HCT116 (cell line): ENCODE results near the gene SLCO4A1. TPM values are rescaled to one million over a fixed set of nuclear protein-coding genes. Genes with fewer than 3 reads are reported as not detected.

Experiments used
- ATAC-seq: fragments of 200-7000 bp; cut with Tn5 transposase; 2 replicates; pipeline ENCODE4 v1.9.1; 2020; ENCODE audit warnings: mild to moderate bottlenecking, moderate library complexity
- BruUV-seq: library from RNA; stranded (reverse); fragments of 400-500 nt; replicated peaks from 2 replicates; lab custom pipeline; 2021; lab: Mats Ljungman, UMichigan
- CTCF ChIA-PET: fragments of 300-600 bp; sonication (Branson Sonifier 250); formaldehyde crosslinking; loops from one replicate; lab custom pipeline; 2021; ENCODE audit warnings: antibody characterized with exemption; lab: Charles Lee
- POLR2A ChIA-PET: fragments of 300-600, 350-600 bp; sonication (Branson Sonifier 250); formaldehyde crosslinking; loops from one replicate; lab custom pipeline; 2021; ENCODE audit warnings: antibody characterized with exemption; lab: Charles Lee
- RAD21 ChIA-PET, 2 experiments: fragments of 300-600 bp; sonication (Branson Sonifier 250); formaldehyde crosslinking; loops; one replicate each; lab custom pipeline; 2023; ENCODE audit warnings: low total read pairs in 2 of 2; ENCODE audit not compliant: uncharacterized antibody in 2 of 2, unreplicated experiment in 2 of 2, low non-redundant PET in 1 of 2; lab: Charles Lee
- DNase-seq: peaks from one replicate; pipeline ENCODE4 v3.0.0-alpha.2; 2010; ENCODE audit warnings: low read depth, low spot score
- H2AFZ ChIP-seq: fragments of 200-600 bp; shearing (Covaris generic), sonication (generic); 2 replicates; pipeline ENCODE4 v1.6.1; 2017; ENCODE audit warnings: low read depth, mixed run types, mixed read lengths, antibody characterized with exemption, low read length; ENCODE audit not compliant: poor library complexity, severe bottlenecking
- H3K27ac ChIP-seq: 2 replicates; pipeline ENCODE4 v1.5.1; 2012; ENCODE audit warnings: low read depth, low read length
- H3K27me3 ChIP-seq: fragments of 200-600 bp; sonication (generic); 2 replicates; pipeline ENCODE4 v1.6.1; 2016; ENCODE audit warnings: mixed run types, low read length, mixed read lengths; ENCODE audit not compliant: insufficient read depth
- H3K36me3 ChIP-seq, 2 experiments: fragments of 200-500 bp in 1 of 2; fragments of 200-600 bp in 1 of 2; sonication (Bioruptor generic) in 1 of 2; sonication (generic) in 1 of 2; 2 replicates each; pipeline versions ENCODE4 v1.5.1 to v1.6.1; 2014 to 2016; ENCODE audit warnings: low read length in 2 of 2, inconsistent platforms in 1 of 2, mixed read lengths in 1 of 2, mixed run types in 1 of 2; ENCODE audit not compliant: insufficient read depth in 2 of 2, control insufficient read depth in 1 of 2
- H3K4me1 ChIP-seq, 2 experiments: fragments of 200-600 bp in 1 of 2; sonication (generic) in 1 of 2; 2 replicates each; pipeline versions ENCODE4 v1.5.1 to v1.6.1; 2012 to 2017; ENCODE audit warnings: low read length in 2 of 2, inconsistent platforms in 1 of 2, mild to moderate bottlenecking in 1 of 2, mixed read lengths in 1 of 2, mixed run types in 1 of 2, moderate library complexity in 1 of 2; ENCODE audit not compliant: insufficient read depth in 2 of 2, control insufficient read depth in 1 of 2
- H3K4me2 ChIP-seq: fragments of 200-600 bp; sonication (generic); 2 replicates; pipeline ENCODE4 v1.6.1; 2017; ENCODE audit warnings: mixed run types, low read length, mixed read lengths
- H3K4me3 ChIP-seq, 2 experiments: fragments of 200-600 bp in 1 of 2; sonication (generic) in 1 of 2; replicated peaks in 1 of 2; 2 replicates each; pipeline ENCODE4 v1.5.1; 2011 to 2016; ENCODE audit warnings: low read length in 2 of 2, control low read depth in 1 of 2, low read depth in 1 of 2, mild to moderate bottlenecking in 1 of 2, mixed read lengths in 1 of 2, mixed run types in 1 of 2
- H3K79me2 ChIP-seq: fragments of 200-600 bp; sonication (generic); 2 replicates; pipeline ENCODE4 v1.6.1; 2017; ENCODE audit warnings: mild to moderate bottlenecking, mixed run types, low read length, moderate library complexity, mixed read lengths; ENCODE audit not compliant: insufficient read depth
- H3K9ac ChIP-seq: fragments of 200-600 bp; sonication (generic); 2 replicates; pipeline ENCODE4 v1.6.1; 2016; ENCODE audit warnings: low read length, mixed read lengths
- H3K9me2 ChIP-seq: fragments of 200-600 bp; sonication (generic), shearing (Covaris generic); 2 replicates; pipeline ENCODE4 v1.6.1; 2017; ENCODE audit warnings: mixed run types, mild to moderate bottlenecking, moderate library complexity; ENCODE audit not compliant: insufficient read depth
- H3K9me3 ChIP-seq, 2 experiments: fragments of 200-500 bp in 1 of 2; fragments of 200-600 bp in 1 of 2; sonication (Bioruptor generic) in 1 of 2; sonication (generic) in 1 of 2; 2 replicates each; pipeline ENCODE4 v1.6.1; 2014 to 2017; ENCODE audit warnings: low read length in 2 of 2, mixed read lengths in 2 of 2, inconsistent platforms in 1 of 2, low read depth in 1 of 2, mild to moderate bottlenecking in 1 of 2, mixed run types in 1 of 2, moderate library complexity in 1 of 2; ENCODE audit not compliant: control insufficient read depth in 1 of 2, insufficient read depth in 1 of 2
- H4K20me1 ChIP-seq: fragments of 200-600 bp; sonication (generic), shearing (Covaris generic); 2 replicates; pipeline ENCODE4 v1.6.1; 2017; ENCODE audit warnings: mixed run types, mild to moderate bottlenecking, moderate library complexity; ENCODE audit not compliant: insufficient read depth
- EGR1 ChIP-seq: IDR thresholded peaks from 2 replicates; pipeline ENCODE4 v1.6.1; 2012; ENCODE audit warnings: low read depth
- ELF1 ChIP-seq: IDR thresholded peaks from 2 replicates; pipeline ENCODE4 v1.6.1; 2012; ENCODE audit warnings: low read depth, borderline replicate concordance
- EZH2 ChIP-seq: fragments of 200-600 bp; sonication (generic); IDR thresholded peaks from 2 replicates; pipeline ENCODE4 v1.6.1; 2017; ENCODE audit warnings: antibody characterized with exemption, mixed run types
- EZH2phosphoT487 ChIP-seq: fragments of 200-600 bp; IDR thresholded peaks from 2 replicates; pipeline ENCODE4 v1.6.1; 2018; ENCODE audit warnings: antibody characterized with exemption, borderline replicate concordance
- FOSL1 ChIP-seq: IDR thresholded peaks from 2 replicates; pipeline ENCODE4 v1.6.1; 2012; ENCODE audit warnings: low read depth
- POLR2A ChIP-seq: IDR thresholded peaks from 2 replicates; pipeline ENCODE4 v1.7.0; 2011; ENCODE audit warnings: borderline replicate concordance; ENCODE audit not compliant: insufficient read depth, insufficient read length; ENCODE audit errors: extremely low read depth
- POLR2AphosphoS5 ChIP-seq: IDR thresholded peaks from 2 replicates; pipeline ENCODE4 v1.6.1; 2011; ENCODE audit warnings: mild to moderate bottlenecking, low read depth, low read length, moderate library complexity
- RAD21 ChIP-seq: IDR thresholded peaks from 2 replicates; pipeline ENCODE4 v1.6.1; 2012; ENCODE audit warnings: low read depth, mild to moderate bottlenecking
- SIN3A ChIP-seq: IDR thresholded peaks from 2 replicates; pipeline ENCODE4 v1.6.1; 2012; ENCODE audit warnings: low read depth
- ZFX ChIP-seq: fragments of 450-650 bp; IDR thresholded peaks from 2 replicates; pipeline ENCODE4 v1.6.1; 2017
- ZNF274 ChIP-seq: fragments of 200-500 bp; sonication (Bioruptor generic); IDR thresholded peaks from 2 replicates; pipeline ENCODE4 v1.6.1; 2014; ENCODE audit warnings: mild to moderate bottlenecking, low read depth, low read length, inconsistent platforms
- intact Hi-C: fragments of 100-400 bp; cut with micrococcal nuclease; formaldehyde crosslinking; loops from 2 replicates; pipeline ENCODE4 v1.10.0; 2022
- total RNA-seq: library from RNA; stranded (reverse); gene quantifications from one replicate; pipeline ENCODE4 v1.2.1, GENCODE V29; 2021; ENCODE audit not compliant: unreplicated experiment
- TF ChIP-seq, protein P1 (sequence below): IDR thresholded peaks from 2 replicates; pipeline ENCODE4 v1.6.1; 2011; ENCODE audit warnings: mild to moderate bottlenecking, low read length, moderate library complexity; ENCODE audit not compliant: insufficient replicate concordance; ENCODE audit errors: extremely low read depth
- TF ChIP-seq, protein P2 (sequence below): IDR thresholded peaks from 2 replicates; pipeline ENCODE4 v1.6.1; 2012
- TF ChIP-seq, protein P3 (sequence below): IDR thresholded peaks from 2 replicates; pipeline ENCODE4 v1.6.1; 2012; ENCODE audit warnings: low read depth
- TF ChIP-seq, protein P4 (sequence below): IDR thresholded peaks from 2 replicates; pipeline ENCODE4 v1.6.1; 2012

The SLCO4A1 gene
- total RNA-seq, 1 experiment from 2014 or later: 107 TPM

DNA sequence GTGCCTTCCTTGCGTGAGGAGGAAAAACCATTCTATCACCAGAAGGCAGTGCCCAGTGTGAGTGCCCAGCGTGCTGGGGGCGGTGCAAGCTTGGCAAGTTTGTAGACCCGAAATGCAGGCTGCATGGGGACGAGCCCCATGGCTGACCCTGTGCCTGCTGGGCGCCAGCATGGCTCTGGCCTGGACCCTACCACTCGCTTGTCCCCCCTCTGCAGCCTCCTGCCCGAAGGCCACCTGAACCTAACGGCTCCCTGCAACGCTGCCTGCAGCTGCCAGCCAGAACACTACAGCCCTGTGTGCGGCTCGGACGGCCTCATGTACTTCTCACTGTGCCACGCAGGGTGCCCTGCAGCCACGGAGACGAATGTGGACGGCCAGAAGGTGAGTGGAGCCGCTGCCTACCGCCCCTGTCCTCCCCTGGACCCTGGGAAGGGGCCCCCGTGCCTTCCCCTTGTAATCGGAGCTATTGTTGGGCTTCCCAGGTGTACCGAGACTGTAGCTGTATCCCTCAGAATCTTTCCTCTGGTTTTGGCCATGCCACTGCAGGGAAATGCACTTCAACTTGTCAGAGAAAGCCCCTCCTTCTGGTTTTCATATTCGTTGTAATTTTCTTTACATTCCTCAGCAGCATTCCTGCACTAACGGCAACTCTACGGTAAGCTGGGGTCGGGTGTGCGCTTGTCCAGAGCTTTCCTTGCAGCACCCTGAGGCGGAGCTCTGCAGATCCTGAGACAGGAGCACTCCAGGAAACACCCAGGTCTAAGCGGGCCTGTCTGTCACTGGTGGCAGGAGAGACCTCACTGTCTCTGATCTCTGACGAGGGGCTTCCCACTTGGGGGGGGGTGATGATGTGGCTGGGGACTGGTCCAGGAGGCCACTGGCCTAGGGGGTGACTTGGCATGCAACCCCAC is 25.5 kb downstream of the SLCO4A1 start:
- Histone ChIP-seq H3K27ac (peak overlapping the region; percentile 48; the same call in 1 of the 2 replicates), H3K4me2 (no peak overlapping the region), H3K27me3 (no peaks in the 10 kb centered on the region), H3K9me3 (no peaks in the 10 kb centered on the region), H2AFZ (no peak overlapping the region), H3K79me2 (no peaks in the 10 kb centered on the region; the same call in 1 of the 2 replicates), H3K4me1 (peaks cover 6 to 24% of the 10 kb centered on the region in 2 experiments; a peak in 2 of 4 replicates), H3K4me3 (no peak overlapping the region), H4K20me1 (no peaks in the 10 kb centered on the region), H3K36me3 (peaks cover 11 to 46% of the 10 kb centered on the region in 2 experiments; a peak in 3 of 4 replicates), H3K9ac (no peak overlapping the region), H3K9me2 (no peaks in the 10 kb centered on the region)
- ChIA-PET POLR2A (interaction anchor here (0.5 kb wide), 1 partner anchor 66 kb away, joined by 3 read pairs; no protein-coding TSS in a partner anchor), RAD21 (no interaction called here), CTCF (interaction anchor here (2.3 kb wide), 1 partner anchor 124 kb away, joined by 7 read pairs; no protein-coding TSS in a partner anchor)
- BruUV-seq: TSS peak; percentile 4
- ATAC-seq: no peak
- intact Hi-C loops: loop anchor here (1.0 to 2.0 kb wide), 3 partner anchors 73 to 141 kb away; no protein-coding TSS in a partner anchor
- no peak for TF ChIP-seq POLR2AphosphoS5
- TF ChIP-seq POLR2A: no peak
- TF ChIP-seq EZH2: no peak
- no peak for TF ChIP-seq ZFX
- TF ChIP-seq, protein P1, sequence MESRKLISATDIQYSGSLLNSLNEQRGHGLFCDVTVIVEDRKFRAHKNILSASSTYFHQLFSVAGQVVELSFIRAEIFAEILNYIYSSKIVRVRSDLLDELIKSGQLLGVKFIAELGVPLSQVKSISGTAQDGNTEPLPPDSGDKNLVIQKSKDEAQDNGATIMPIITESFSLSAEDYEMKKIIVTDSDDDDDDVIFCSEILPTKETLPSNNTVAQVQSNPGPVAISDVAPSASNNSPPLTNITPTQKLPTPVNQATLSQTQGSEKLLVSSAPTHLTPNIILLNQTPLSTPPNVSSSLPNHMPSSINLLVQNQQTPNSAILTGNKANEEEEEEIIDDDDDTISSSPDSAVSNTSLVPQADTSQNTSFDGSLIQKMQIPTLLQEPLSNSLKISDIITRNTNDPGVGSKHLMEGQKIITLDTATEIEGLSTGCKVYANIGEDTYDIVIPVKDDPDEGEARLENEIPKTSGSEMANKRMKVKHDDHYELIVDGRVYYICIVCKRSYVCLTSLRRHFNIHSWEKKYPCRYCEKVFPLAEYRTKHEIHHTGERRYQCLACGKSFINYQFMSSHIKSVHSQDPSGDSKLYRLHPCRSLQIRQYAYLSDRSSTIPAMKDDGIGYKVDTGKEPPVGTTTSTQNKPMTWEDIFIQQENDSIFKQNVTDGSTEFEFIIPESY: no peak
- TF ChIP-seq EZH2phosphoT487: no peak
- no peak for TF ChIP-seq ELF1
- TF ChIP-seq, protein P2, sequence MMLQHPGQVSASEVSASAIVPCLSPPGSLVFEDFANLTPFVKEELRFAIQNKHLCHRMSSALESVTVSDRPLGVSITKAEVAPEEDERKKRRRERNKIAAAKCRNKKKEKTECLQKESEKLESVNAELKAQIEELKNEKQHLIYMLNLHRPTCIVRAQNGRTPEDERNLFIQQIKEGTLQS: no peak
- TF ChIP-seq, protein P3, sequence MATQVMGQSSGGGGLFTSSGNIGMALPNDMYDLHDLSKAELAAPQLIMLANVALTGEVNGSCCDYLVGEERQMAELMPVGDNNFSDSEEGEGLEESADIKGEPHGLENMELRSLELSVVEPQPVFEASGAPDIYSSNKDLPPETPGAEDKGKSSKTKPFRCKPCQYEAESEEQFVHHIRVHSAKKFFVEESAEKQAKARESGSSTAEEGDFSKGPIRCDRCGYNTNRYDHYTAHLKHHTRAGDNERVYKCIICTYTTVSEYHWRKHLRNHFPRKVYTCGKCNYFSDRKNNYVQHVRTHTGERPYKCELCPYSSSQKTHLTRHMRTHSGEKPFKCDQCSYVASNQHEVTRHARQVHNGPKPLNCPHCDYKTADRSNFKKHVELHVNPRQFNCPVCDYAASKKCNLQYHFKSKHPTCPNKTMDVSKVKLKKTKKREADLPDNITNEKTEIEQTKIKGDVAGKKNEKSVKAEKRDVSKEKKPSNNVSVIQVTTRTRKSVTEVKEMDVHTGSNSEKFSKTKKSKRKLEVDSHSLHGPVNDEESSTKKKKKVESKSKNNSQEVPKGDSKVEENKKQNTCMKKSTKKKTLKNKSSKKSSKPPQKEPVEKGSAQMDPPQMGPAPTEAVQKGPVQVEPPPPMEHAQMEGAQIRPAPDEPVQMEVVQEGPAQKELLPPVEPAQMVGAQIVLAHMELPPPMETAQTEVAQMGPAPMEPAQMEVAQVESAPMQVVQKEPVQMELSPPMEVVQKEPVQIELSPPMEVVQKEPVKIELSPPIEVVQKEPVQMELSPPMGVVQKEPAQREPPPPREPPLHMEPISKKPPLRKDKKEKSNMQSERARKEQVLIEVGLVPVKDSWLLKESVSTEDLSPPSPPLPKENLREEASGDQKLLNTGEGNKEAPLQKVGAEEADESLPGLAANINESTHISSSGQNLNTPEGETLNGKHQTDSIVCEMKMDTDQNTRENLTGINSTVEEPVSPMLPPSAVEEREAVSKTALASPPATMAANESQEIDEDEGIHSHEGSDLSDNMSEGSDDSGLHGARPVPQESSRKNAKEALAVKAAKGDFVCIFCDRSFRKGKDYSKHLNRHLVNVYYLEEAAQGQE: no peak
- no peak for TF ChIP-seq RAD21
- no peak for TF ChIP-seq EGR1
- no peak for TF ChIP-seq SIN3A
- TF ChIP-seq ZNF274: no peak
- TF ChIP-seq, protein P4, sequence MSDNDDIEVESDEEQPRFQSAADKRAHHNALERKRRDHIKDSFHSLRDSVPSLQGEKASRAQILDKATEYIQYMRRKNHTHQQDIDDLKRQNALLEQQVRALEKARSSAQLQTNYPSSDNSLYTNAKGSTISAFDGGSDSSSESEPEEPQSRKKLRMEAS: no peak
- no peak for TF ChIP-seq FOSL1
- DNase-seq: no peak
